T-helper 2 cell (primary cell): Measurements from ENCODE around the gene SGCA.

Source experiments
- DNase-seq, 5 experiments: peaks; one replicate each; pipeline versions ENCODE4 v3.0.0 to v3.0.0-alpha.2; 2012 to 2022

SGCA gene

DNA sequence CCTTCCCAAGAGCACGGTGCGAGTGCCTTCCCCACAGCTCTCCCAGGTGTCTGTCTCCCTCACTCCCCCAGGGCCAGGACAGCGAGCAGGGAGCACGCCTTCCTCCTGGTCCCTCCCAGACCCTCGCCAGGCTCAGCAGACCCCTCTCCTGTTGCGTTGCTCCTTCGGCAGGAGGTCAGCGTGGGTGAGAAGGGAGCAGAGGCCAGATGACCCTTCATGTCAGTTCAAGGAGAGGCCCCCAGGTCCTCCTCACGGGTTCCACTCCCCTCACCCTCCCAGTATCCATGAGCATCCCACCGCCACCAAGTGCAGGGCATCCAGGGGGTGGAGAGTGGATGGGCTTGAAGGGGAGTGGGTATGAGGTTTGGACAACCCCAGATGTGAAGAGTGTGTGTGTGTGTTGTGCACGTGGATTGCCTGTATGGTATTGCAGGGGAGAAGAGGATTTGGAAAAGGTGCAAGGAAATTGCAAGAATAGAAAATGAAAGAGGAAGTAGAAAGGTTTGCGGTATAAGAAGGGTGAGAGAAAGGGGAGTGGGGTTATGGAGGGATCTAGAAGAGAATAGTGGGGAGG, 17.7 kb downstream of the SGCA start:
- DNase-seq = no peak

DNA sequence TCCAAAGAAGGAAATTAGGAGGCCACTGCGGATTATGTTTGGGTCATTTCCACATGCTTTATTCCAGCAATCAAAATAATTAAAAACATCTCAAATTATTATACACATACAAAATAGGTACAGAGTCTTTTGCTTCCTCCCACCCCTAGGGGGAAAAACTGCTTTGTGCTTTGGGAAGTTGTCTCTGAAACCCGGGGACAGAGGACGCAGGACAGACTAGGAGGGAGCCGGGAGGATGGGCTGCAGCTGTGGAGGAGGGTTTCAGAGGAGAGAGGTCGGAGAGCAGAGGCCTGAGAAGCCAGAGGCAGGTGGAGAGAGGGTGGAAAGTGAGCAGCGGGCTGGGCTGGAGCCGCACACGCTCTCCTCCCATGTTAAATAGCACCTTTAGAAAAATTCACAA, 18.3 kb downstream of the SGCA start:
- no peak for DNase-seq

DNA sequence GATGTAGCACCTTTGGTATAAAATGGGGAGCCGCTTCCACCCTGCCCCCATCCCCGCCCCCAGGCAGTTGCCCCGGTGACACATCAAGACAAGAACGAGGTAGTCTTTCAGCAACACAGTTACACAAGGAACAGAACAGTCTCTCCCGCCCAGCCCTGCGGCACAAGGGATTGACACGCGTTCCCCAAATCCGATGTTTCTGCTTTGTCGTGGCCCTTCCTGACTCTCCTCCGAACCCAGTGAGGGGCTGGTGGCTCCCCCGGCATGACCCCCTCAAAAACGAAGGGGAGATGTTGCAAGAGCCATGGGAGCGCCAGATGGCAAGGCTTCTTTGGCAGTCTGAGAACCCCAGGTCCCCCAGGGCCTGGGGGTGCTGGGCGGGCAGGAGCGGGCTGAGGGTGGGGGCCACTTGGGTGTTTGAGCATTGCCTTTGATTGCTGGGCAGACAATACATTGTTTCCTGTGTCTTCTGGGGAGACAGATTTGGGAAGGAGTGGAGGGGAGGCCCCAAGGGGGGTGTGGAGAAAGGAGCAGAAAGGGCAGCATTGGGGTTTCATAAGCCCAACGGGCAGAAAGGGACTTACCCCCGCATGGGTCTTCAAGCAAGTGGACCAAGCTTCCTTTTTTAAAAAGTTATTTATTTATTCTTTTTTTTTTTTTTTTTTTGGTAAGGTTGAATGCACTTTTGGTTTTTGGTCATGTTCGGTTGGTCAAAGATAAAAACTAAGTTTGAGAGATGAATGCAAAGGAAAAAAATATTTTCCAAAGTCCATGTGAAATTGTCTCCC, 19.0 kb downstream of the SGCA start:
- no peak for DNase-seq

DNA sequence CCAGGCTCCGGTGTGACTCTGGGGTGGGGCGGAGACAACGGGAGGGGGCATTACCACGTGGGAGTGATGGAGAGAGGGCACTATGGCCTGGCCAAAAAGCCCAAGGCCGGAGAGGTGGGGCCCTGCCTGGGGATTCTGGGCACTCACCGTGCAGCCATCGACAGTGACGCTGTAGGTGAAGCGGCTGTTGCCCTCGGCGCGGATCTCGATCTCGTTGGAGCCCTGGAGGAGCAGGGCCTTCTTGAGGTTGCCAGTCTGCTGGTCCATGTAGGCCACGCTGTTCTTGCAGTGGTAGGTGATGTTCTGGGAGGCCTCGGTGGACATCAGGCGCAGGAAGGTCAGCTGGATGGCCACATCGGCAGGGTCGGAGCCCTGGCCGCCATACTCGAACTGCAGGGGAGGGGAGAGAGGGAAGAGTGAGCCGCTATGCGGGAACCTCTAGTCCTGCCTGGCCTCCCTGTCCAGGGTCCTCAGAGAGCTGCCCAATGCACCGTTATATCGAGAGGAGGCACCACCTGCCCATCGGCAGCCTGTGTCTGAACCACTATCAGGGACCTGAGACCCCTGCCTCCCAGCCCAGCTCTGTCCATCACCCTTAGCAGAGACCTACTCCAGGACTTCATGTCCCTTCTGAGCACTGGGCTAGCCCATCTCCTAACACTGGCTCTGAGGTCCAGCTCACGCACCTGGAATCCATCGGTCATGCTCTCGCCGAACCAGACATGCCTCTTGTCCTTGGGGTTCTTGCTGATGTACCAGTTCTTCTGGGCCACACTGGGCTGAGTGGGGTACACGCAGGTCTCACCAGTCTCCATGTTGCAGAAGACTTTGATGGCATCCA, 20.0 kb downstream of the SGCA start:
- no peak for DNase-seq

DNA sequence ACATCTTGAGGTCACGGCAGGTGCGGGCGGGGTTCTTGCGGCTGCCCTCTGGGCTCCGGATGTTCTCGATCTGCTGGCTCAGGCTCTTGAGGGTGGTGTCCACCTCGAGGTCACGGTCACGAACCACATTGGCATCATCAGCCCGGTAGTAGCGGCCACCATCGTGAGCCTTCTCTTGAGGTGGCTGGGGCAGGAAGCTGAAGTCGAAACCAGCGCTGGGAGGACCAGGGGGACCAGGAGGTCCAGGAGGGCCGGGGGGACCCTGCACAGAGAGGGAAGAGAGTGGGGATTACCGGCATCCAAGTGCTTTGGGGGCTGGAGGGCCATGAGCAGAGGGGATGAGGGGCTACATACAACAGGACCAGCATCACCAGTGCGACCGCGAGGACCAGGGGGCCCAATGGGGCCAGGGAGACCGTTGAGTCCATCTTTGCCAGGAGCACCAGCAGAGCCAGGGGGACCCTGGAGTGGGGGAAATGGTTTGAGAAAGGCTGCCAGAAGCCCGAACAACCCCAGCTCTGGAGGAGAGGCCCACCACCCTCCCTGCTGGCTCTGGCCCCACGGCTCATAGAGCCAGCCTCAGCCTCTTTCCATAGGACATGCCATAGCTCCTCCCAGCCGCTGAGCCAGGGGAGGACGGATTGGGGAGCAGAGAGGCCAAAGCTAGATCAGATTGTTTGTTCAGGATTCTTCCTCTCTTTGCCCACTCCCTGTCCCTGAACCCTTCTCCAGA, 21.0 kb downstream of the SGCA start:
- no peak for DNase-seq

DNA sequence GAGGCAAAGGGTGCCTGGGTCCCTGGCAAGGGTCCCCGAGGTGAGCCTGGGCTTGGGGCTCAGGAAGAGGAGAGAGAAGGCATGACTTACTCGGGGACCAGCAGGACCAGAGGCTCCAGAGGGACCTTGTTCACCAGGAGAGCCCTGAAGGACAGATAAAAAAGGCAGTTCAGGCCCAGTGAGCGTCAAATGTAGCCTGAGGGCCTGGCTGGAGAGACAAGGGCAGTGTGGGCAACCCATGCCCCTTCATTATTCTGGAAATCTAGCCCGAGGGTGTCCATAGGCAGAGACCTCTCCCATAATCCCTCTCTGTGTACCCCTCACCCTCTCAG, 21.6 kb downstream of the SGCA start:
- no peak for DNase-seq

DNA sequence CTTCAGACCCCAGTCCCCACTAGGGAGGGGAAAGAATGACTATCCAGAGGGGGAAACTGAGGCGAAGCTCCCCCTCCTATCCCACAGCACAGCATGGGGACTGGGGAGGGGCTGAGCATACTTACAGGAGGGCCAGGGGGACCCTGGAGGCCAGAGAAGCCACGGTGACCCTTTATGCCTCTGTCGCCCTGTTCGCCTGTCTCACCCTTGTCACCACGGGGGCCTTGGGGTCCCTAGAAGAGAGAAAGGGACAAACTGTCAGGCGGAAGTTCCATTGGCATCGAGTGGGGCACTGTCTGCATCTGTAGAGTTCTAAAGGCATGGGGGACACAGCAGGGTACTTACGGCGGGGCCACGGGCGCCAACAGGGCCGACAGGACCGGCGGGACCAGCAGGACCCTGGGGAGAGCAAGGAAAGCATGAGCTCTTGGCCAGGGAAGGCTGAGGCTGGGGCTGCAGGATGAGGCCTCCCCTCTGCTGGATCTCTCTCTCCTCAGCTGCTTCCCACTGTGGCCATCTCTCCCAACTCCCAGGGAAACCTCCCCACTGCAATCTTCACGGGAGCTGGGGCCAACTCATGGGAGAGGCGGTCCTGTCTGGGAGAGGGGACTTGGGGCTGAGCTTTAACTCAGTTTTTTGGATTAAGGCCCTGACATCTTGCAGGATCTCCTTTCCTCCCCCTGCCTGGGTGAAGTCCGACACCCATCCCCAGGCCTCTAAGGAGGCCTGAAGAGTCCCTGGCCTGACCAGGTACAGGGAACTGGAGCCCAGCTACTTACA, 22.1 kb downstream of the SGCA start:
- no peak for DNase-seq

DNA sequence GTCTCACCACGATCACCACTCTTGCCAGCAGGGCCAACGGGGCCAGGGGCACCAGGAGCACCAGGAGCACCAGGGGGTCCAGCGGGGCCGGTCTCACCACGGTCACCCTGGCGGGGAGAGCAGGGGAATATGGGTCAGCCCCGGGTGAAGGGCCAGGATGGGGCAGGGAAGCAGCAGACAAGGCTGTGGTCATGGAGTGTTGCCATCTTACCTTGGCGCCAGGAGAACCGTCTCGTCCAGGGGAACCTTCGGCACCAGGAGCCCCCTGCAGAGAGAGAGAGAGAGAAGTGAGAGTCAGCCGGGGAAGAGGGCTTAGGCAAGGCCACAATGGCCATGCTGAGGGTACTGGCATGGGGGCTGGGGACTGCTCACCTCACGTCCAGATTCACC, 22.7 kb downstream of the SGCA start:
- DNase-seq = no peak

DNA sequence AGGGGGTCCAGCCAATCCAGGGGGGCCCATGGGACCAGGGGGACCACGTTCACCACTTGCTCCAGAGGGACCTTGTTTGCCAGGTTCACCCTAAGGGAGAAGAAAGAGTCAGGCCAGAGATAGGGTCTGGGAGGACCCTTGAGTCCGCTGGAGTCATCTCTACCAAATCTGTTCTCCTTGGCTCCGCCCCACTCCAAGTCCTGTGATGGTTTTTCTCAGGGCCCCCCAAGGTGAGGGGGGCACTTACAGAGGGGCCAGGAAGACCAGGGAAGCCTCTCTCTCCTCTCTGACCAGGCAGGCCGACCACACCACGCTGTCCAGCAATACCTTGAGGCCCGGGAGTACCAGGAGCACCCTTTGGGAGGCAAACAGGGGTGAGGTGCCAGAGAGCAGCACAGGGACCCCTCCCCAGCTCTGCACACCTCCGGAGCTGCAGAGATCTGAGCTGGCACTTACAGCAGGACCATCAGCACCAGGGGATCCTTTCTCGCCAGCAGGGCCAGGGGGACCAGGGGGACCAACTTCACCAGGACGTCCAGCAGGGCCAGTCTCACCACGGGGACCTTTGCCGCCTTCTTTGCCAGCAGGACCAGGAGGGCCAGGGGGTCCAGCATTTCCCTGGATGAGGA, 23.2 kb downstream of the SGCA start:
- no peak for DNase-seq

DNA sequence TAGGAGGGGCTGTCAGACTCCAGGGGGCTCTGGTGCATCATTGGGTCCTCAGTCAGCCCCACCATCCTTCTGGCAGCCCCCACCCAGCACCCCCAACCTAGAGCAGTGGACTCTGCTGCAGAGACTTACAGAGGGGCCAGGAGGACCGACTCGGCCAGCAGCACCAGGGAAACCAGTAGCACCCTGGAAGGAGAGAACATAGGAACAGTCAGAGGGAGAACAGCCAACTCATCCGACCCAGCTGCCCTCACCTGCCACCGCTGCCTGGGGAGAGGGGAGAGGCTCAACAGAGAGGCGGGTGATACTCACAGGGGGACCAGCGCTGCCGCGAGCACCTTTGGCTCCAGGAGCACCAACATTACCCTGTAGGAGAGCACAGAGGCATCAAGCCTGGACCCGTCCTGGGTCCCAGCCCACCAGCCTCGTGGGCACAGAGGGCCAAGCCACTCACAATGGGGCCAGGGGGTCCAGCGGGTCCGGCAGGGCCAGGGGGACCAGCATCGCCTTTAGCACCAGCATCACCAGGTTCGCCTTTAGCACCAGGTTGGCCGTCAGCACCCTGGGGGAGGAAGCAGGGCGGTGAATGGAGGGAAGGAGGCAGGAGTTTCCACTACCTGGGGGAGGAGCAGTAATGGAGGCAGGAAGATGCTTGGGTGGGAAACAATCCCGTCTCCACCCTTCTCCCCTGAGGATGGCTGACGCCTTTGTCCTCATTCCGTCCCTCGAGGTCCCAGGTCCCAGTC, 23.9 kb downstream of the SGCA start:
- no peak for DNase-seq

DNA sequence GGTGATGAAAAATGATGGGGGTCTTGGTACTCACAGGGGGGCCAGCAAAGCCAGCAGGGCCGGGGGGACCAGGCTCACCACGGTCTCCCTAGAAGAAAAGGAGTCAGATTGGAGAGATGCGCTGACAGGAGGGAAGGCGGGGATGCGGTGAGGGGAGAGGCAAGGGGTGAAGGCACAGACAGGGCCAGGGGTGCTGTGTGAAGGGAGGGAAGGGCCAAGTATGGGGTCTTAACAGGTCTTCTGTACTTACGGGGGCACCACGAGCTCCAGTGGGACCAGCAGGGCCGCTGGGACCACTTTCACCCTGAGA, 24.4 kb downstream of the SGCA start:
- DNase-seq = no peak

DNA sequence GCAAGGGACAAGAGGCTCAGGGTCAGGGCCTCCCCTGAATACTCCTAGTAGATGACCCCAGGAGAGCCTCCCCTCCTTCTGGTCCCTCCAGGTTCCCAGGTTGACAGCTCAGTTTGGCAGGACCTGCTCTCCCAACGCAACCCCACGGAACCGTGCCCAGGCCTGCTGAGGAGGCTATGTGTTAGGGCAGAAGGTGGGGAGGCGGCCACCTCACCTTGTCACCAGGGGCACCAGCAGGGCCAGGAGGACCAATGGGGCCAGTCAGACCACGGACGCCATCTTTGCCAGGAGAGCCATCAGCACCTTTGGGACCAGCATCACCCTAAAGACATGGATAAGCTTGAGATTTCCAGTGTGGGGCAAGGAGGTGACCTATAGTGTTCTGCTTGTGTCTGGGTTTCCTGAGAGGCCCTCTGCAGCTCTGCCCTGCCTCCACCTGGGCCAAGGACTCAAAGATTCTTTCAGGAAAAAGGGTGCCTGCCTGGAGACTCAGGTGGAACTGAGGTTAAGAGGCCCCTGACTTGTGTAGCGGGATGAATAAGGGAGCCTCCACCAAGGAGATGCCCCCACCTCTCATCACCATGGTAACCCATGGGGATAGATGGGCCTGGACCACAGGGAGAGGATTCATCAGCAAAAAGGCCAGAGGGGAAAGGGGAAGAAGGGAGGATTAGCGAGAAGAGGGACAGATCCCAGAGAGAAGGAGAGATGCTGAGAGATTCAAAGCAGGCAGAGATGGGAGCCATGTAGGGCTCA, 25.0 kb downstream of the SGCA start:
- no peak for DNase-seq

DNA sequence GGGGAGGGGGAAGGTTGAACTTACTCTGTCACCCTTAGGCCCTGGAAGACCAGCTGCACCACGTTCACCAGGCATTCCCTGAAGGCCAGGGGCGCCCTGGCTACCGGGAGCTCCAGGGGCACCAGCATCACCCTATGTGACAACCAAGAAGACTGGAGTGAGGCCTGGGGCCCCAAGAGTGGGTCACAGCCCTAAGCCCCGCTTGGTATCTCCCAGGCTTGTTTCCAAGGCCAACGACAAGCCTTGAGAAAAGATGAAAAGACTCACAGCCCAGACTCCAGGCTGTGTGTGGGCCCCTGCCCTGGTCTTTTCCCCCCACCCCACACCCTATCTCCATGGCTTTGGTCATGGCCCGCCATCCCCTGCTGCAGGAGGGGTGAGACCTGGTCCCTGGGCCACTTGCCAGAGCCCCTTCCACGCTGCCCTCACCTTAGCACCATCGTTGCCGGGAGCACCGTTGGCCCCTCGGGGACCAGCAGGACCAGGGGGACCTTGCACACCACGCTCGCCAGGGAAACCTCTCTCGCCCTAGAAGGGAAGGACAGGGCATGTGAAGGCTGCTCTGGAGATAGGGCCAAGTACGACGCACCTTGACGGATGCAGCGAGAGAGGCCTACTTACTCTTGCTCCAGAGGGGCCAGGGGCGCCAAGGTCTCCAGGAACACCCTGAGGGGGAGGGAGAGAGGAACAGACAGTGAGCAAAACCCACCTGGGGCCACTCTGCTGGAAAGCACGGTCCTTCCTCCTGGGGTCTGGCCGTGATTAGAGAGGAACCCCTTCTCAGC, 25.7 kb downstream of the SGCA start:
- no peak for DNase-seq

DNA sequence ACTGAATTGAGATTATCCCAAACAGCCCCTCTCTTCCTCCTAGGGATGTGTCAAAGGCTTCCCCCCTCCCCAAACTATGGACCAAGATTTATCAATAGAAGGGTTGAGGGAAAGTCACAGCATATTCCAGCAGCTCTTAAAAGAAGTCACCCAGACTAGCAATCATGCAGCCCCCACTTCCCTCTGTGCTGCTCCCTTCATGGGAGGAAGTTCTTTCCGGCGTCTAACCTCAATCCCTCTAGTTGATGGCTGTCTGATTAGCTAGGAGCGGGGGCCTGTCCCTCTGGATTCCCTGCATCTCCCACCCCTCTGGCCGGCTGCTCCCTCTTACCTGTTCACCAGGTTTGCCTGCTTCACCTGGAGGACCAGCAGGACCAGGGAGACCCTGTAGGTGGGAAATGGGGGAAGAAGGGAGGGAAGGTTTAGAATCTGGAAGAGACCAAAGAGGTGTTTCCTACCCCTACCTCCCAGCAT, 26.4 kb downstream of the SGCA start:
- no peak for DNase-seq

DNA sequence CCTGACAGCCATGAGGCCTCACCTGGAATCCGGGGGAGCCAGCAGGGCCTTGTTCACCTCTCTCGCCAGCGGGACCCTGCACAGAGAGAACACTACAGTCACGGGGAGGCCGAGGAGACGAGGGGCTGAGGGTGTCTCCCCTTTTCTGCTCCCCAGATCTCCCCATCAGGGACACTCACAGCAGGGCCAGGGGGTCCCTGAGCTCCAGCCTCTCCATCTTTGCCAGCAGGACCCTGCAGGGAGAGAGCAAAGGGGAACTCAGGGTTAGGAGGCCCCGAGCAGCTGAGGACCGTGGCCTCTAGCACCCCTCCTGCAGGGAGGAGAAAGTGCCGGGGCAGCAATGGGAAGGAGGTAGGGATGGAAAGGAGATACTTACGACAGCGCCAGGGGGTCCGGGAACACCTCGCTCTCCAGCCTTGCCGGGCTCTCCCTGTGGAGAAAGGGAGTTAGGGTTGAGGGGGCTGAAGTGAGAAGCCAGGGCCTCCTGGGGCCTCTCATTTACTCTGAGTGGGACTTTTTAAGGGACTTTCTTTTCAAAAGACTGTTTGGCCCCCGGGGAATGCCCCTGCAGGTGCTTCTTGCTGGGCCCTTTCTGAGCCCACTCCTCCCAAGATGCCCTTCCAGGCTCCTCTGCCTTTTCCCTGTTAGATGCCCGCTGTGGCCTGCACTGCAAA, 26.9 kb downstream of the SGCA start:
- DNase-seq = no peak

DNA sequence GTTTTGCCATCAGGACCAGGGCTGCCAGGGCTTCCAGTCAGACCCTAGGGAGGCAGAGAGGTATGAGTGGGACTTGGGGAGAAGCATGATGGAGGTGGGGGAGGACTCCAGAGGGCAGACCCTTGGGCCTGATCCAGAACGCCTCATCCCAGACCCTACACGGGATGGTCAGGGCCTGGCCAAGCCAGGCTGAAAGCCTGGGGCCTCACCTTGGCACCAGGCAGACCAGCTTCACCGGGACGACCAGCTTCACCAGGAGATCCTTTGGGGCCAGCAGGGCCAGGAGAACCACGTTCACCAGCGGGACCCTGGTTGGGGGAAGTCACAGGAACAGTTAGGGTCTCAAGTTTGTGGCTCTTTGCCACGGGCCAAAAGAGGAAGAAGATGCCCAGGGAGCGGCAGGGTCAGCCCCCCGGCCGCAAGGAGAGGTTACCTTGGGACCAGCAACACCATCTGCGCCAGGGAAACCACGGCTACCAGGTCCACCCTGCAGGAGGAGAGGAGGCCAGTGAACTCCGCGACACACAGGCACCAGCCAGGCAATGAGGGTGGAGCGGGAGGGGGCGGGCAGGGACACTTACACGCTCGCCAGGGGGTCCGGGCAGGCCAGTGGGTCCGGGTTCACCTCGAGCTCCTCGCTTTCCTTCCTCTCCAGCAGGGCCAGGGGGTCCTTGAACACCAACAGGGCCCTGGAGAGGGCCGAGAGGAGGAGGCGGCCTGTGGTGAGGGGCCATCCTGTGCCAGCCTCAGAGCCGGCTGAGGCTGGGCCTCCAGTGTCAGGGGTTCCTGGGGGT, 28.5 kb downstream of the SGCA start:
- no peak for DNase-seq

DNA sequence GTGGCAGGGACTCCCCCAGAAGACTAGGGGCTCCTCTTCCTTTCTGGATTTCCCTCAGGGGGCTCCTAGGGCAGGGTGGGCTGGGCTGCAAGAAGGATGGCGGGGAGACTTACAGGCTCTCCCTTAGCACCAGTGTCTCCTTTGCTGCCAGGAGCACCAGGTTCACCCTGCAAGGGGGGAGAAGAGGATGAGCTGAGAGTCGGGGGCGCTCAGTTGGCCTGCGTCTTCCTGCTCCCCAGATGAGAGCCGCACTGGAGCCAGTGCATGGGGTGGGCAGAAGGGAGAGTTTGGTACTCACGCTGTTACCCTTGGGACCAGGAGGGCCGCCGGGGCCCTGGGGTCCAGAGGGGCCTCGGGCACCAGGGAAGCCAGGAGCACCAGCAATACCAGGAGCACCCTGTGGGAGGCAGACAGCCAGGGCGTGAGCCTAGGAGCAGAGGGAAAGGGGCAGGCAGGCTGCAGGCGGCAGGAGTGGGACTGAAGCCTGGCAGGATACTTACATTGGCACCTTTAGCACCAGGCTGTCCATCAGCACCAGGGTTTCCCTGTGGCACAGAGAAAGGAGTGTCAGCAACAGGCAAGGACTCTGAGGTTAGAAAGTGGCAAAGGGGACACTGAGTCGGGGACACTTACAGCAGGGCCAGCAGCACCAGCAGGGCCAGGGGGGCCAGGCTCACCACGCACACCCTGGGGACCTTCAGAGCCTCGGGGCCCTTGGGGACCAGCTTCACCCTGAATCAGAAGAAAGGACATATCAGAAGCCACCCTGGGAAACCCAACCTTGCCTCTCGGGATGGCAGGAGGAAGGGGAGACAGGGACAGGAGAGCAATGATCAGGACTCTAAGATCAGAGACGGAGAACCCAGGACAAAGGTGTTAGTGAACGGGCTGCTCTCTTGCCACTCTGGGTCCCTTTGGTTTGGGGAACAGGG, 29.4 kb downstream of the SGCA start:
- no peak for DNase-seq
